Liver (tissue), 9 donors: Measurements from ENCODE around the gene SERINC3. TPM values are rescaled to one million over a fixed set of nuclear protein-coding genes. Genes with fewer than 3 reads are reported as not detected.

Experiments used
- DNase-seq: peaks from one replicate; pipeline ENCODE4 v3.0.0-alpha.2; 2017; ENCODE audit warnings: low spot score
- H3K27ac ChIP-seq, 2 donors: one replicate each; pipeline ENCODE4 v1.7.0; 2013; ENCODE audit warnings: inconsistent platforms in 2 of 2, low read length in 2 of 2, control low read depth in 1 of 2, low read depth in 1 of 2, mild to moderate bottlenecking in 1 of 2
- H3K27me3 ChIP-seq, 4 donors: one replicate each; pipeline versions ENCODE4 v1.6.1 to v1.7.0; 2013; ENCODE audit warnings: low read length in 3 of 4, inconsistent platforms in 1 of 4, mild to moderate bottlenecking in 1 of 4, moderate library complexity in 1 of 4; ENCODE audit not compliant: control insufficient read depth in 4 of 4, insufficient read depth in 4 of 4
- H3K36me3 ChIP-seq, 4 donors: one replicate each; pipeline versions ENCODE4 v1.6.1 to v1.7.0; 2013; ENCODE audit warnings: low read length in 3 of 4, mild to moderate bottlenecking in 3 of 4, low read depth in 1 of 4, moderate library complexity in 1 of 4; ENCODE audit not compliant: control insufficient read depth in 4 of 4, insufficient read depth in 3 of 4
- H3K4me1 ChIP-seq, 4 donors: one replicate each; pipeline versions ENCODE4 v1.6.1 to v1.7.0; 2013; ENCODE audit warnings: low read length in 3 of 4, mild to moderate bottlenecking in 3 of 4, moderate library complexity in 1 of 4; ENCODE audit not compliant: control insufficient read depth in 4 of 4, insufficient read depth in 4 of 4
- H3K4me3 ChIP-seq, 3 donors: one replicate each; pipeline versions ENCODE4 v1.6.1 to v1.7.0; 2013; ENCODE audit warnings: low read length in 3 of 3, control low read depth in 1 of 3, low read depth in 1 of 3, mild to moderate bottlenecking in 1 of 3
- H3K9ac ChIP-seq, 2 donors: one replicate each; pipeline ENCODE4 v1.7.0; 2013; ENCODE audit warnings: low read length in 2 of 2, mild to moderate bottlenecking in 2 of 2, moderate library complexity in 2 of 2, control low read depth in 1 of 2, low read depth in 1 of 2
- H3K9me3 ChIP-seq, 4 donors: one replicate each; pipeline versions ENCODE4 v1.6.1 to v1.7.0; 2013; ENCODE audit warnings: low read length in 3 of 4; ENCODE audit not compliant: control insufficient read depth in 4 of 4
- EGR1 ChIP-seq, 2 donors: IDR thresholded peaks; 2 replicates each; pipeline ENCODE4 v1.6.1; 2016 to 2018; ENCODE audit warnings: antibody characterized with exemption in 2 of 2, low read depth in 2 of 2
- FOXA1 ChIP-seq: IDR thresholded peaks from 2 replicates; pipeline ENCODE4 v1.6.1; 2016; ENCODE audit warnings: antibody characterized with exemption
- FOXA2 ChIP-seq: IDR thresholded peaks from 2 replicates; pipeline ENCODE4 v1.6.1; 2016; ENCODE audit warnings: antibody characterized with exemption
- GABPA ChIP-seq, 2 donors: IDR thresholded peaks in 1 of 2; conservative IDR thresholded peaks in 1 of 2; 2 replicates each; pipeline ENCODE4 v1.6.1; 2016; ENCODE audit warnings: antibody characterized with exemption in 2 of 2, mild to moderate bottlenecking in 1 of 2, moderate library complexity in 1 of 2
- HNF4A ChIP-seq, 2 donors: conservative IDR thresholded peaks; 2 replicates each; pipeline ENCODE4 v1.6.1; 2016; ENCODE audit warnings: antibody characterized with exemption in 2 of 2, mild to moderate bottlenecking in 2 of 2
- HNF4G ChIP-seq: IDR thresholded peaks from 2 replicates; pipeline ENCODE4 v1.6.1; 2016; ENCODE audit warnings: antibody characterized with exemption
- JUND ChIP-seq, 2 donors: IDR thresholded peaks; 2 replicates each; pipeline ENCODE4 v1.6.1; 2016; ENCODE audit warnings: antibody characterized with exemption in 2 of 2
- NR2F2 ChIP-seq: IDR thresholded peaks from 2 replicates; pipeline ENCODE4 v1.6.1; 2016; ENCODE audit warnings: antibody characterized with exemption
- RAD21 ChIP-seq, 2 donors: IDR thresholded peaks; 2 replicates each; pipeline ENCODE4 v1.6.1; 2016; ENCODE audit warnings: antibody characterized with exemption in 2 of 2, mild to moderate bottlenecking in 2 of 2
- RXRA ChIP-seq, 2 donors: IDR thresholded peaks; 2 replicates each; pipeline ENCODE4 v1.6.1; 2017 to 2018; ENCODE audit warnings: antibody characterized with exemption in 2 of 2, mild to moderate bottlenecking in 1 of 2
- SP1 ChIP-seq: IDR thresholded peaks from 2 replicates; pipeline ENCODE4 v1.6.1; 2018; ENCODE audit warnings: antibody characterized with exemption, mild to moderate bottlenecking
- TAF1 ChIP-seq: conservative IDR thresholded peaks from 2 replicates; pipeline ENCODE4 v1.6.1; 2016; ENCODE audit warnings: antibody characterized with exemption, mild to moderate bottlenecking
- YY1 ChIP-seq: IDR thresholded peaks from 2 replicates; pipeline ENCODE4 v1.6.1; 2016; ENCODE audit warnings: antibody characterized with exemption, mild to moderate bottlenecking
- whole genome bisulfite sequencing: extraction: QIAGEN DNeasy Blood & Tissue Kit; methylation state at CpG from one replicate; pipeline ENCODE4 v1.1.7; 2013; 5-methylcytosine and 5-hydroxymethylcytosine counted together
- polyA plus RNA-seq, 2 donors: library from polyadenylated mRNA; stranded (reverse) in 1 of 2; unstranded in 1 of 2; fragments of 200-250 nt in 1 of 2; fragments of >200 nt in 1 of 2; fragmentation: Nextera tagmentation in 1 of 2; extraction: Ambion mirVana in 1 of 2; gene quantifications; one replicate each; pipeline versions ENCODE4 v1.2.1 to v1.2.3, GENCODE V29; 2013 to 2015
- total RNA-seq, 2 donors: library from RNA; depleted of rRNA; stranded (reverse); fragments of >200 nt; gene quantifications; one replicate each; pipeline ENCODE4 v1.2.3, GENCODE V29; 2014
- TF ChIP-seq, protein P1 (sequence below): IDR thresholded peaks from 2 replicates; pipeline ENCODE4 v1.6.1; 2016; ENCODE audit warnings: antibody characterized with exemption
- TF ChIP-seq, protein P2 (sequence below): fragments of 150-350 bp; IDR thresholded peaks from 2 replicates; pipeline ENCODE4 v1.5.1; 2017; ENCODE audit warnings: improper control_type of control experiment, low read depth, low read length; ENCODE audit not compliant: missing input control
- TF ChIP-seq, protein P3 (sequence below): IDR thresholded peaks from 2 replicates; pipeline ENCODE4 v1.6.1; 2016; ENCODE audit warnings: antibody characterized with exemption, mild to moderate bottlenecking
- TF ChIP-seq, protein P4 (sequence below): IDR thresholded peaks from 2 replicates; pipeline ENCODE4 v1.6.1; 2016; ENCODE audit warnings: antibody characterized with exemption
- TF ChIP-seq, protein P5 (sequence below): IDR thresholded peaks from 2 replicates; pipeline ENCODE4 v1.6.1; 2016; ENCODE audit warnings: antibody characterized with exemption
- donor health status: healthy.
- donor health status: healthy.
- donor health status: healthy.
- donor health status: healthy.
- donor health status: healthy.

Gene SERINC3
- total and polyA plus RNA-seq, 4 donors = 51.1 to 70.0 (median 58.5) TPM

DNA sequence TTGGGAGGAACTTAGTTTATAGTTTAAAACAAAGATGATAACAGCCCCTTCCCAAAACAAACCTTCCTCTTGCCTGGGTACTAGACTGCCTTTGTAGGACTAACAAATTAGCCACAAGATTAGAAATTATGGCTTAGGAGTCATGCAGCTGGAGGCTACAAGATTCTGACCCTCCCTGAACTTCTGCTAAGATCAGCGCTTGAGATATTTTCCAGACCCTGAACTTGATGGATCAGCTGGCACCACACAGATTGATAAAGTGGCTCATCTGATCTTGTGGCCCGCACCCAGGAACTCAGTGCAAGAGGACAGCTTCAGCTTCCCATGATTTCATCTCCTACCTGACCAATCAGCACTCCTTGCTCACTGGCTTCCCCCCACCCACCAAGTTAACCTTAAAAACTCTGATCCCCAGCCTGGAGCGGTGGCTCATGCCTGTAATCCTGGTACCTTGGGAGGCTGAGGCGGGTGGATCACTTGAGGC, 5.9 kb upstream of the SERINC3 start:
- Histone ChIP-seq H3K9me3 (no peaks in the 10 kb centered on the region), H3K27ac (no peak overlapping the region), H3K9ac (no peak overlapping the region), H3K27me3 (no peaks in the 10 kb centered on the region), H3K36me3 (no peaks in the 10 kb centered on the region), H3K4me1 (peaks cover 2 to 16% (median 9%) of the 10 kb centered on the region in 4 donors), H3K4me3 (no peak overlapping the region)
- 74% methylated on average over 4 of the region's 4 CpGs for WGBS
- DNase-seq = no peak
- TF ChIP-seq GABPA (IDR thresholded peaks at IDR 0.05 in 1 of 2, conservative IDR thresholded peaks at IDR 0.05 in 1 of 2) = no peak
- TF ChIP-seq, protein P1, sequence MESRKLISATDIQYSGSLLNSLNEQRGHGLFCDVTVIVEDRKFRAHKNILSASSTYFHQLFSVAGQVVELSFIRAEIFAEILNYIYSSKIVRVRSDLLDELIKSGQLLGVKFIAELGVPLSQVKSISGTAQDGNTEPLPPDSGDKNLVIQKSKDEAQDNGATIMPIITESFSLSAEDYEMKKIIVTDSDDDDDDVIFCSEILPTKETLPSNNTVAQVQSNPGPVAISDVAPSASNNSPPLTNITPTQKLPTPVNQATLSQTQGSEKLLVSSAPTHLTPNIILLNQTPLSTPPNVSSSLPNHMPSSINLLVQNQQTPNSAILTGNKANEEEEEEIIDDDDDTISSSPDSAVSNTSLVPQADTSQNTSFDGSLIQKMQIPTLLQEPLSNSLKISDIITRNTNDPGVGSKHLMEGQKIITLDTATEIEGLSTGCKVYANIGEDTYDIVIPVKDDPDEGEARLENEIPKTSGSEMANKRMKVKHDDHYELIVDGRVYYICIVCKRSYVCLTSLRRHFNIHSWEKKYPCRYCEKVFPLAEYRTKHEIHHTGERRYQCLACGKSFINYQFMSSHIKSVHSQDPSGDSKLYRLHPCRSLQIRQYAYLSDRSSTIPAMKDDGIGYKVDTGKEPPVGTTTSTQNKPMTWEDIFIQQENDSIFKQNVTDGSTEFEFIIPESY = no peak
- no peak for TF ChIP-seq TAF1
- TF ChIP-seq, protein P2, sequence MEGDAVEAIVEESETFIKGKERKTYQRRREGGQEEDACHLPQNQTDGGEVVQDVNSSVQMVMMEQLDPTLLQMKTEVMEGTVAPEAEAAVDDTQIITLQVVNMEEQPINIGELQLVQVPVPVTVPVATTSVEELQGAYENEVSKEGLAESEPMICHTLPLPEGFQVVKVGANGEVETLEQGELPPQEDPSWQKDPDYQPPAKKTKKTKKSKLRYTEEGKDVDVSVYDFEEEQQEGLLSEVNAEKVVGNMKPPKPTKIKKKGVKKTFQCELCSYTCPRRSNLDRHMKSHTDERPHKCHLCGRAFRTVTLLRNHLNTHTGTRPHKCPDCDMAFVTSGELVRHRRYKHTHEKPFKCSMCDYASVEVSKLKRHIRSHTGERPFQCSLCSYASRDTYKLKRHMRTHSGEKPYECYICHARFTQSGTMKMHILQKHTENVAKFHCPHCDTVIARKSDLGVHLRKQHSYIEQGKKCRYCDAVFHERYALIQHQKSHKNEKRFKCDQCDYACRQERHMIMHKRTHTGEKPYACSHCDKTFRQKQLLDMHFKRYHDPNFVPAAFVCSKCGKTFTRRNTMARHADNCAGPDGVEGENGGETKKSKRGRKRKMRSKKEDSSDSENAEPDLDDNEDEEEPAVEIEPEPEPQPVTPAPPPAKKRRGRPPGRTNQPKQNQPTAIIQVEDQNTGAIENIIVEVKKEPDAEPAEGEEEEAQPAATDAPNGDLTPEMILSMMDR = no peak
- TF ChIP-seq HNF4A (conservative IDR thresholded peaks at IDR 0.05) = no peak
- TF ChIP-seq YY1 = no peak
- TF ChIP-seq, protein P3, sequence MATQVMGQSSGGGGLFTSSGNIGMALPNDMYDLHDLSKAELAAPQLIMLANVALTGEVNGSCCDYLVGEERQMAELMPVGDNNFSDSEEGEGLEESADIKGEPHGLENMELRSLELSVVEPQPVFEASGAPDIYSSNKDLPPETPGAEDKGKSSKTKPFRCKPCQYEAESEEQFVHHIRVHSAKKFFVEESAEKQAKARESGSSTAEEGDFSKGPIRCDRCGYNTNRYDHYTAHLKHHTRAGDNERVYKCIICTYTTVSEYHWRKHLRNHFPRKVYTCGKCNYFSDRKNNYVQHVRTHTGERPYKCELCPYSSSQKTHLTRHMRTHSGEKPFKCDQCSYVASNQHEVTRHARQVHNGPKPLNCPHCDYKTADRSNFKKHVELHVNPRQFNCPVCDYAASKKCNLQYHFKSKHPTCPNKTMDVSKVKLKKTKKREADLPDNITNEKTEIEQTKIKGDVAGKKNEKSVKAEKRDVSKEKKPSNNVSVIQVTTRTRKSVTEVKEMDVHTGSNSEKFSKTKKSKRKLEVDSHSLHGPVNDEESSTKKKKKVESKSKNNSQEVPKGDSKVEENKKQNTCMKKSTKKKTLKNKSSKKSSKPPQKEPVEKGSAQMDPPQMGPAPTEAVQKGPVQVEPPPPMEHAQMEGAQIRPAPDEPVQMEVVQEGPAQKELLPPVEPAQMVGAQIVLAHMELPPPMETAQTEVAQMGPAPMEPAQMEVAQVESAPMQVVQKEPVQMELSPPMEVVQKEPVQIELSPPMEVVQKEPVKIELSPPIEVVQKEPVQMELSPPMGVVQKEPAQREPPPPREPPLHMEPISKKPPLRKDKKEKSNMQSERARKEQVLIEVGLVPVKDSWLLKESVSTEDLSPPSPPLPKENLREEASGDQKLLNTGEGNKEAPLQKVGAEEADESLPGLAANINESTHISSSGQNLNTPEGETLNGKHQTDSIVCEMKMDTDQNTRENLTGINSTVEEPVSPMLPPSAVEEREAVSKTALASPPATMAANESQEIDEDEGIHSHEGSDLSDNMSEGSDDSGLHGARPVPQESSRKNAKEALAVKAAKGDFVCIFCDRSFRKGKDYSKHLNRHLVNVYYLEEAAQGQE = no peak
- TF ChIP-seq HNF4G = no peak
- no peak for TF ChIP-seq NR2F2
- no peak for TF ChIP-seq FOXA1
- TF ChIP-seq EGR1 (IDR thresholded peaks at IDR 0.05; ENCODE audit: low read depth in 2 of 2) = no peak
- TF ChIP-seq SP1 = no peak
- TF ChIP-seq FOXA2 = no peak
- TF ChIP-seq, protein P4, sequence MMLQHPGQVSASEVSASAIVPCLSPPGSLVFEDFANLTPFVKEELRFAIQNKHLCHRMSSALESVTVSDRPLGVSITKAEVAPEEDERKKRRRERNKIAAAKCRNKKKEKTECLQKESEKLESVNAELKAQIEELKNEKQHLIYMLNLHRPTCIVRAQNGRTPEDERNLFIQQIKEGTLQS = no peak
- no peak for TF ChIP-seq RXRA (IDR thresholded peaks at IDR 0.05)
- TF ChIP-seq, protein P5, sequence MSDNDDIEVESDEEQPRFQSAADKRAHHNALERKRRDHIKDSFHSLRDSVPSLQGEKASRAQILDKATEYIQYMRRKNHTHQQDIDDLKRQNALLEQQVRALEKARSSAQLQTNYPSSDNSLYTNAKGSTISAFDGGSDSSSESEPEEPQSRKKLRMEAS = no peak
- no peak for TF ChIP-seq JUND (IDR thresholded peaks at IDR 0.05)
- no peak for TF ChIP-seq RAD21 (IDR thresholded peaks at IDR 0.05)
